ES-I3 (cell line): Measurements from ENCODE around the gene HHAT.
"Not testable (repeated sequence)": the region's sequence is repeated elsewhere in the genome, so short reads cannot be mapped to it uniquely, and the experiment has no call there.

Source experiments
- H3K36me3 ChIP-seq: 2 replicates; pipeline ENCODE4 v1.6.1; 2013; ENCODE audit warnings: mild to moderate bottlenecking, low read length, control low read depth, moderate library complexity; ENCODE audit not compliant: insufficient read depth
- H3K4me1 ChIP-seq: 2 replicates; pipeline ENCODE4 v1.6.1; 2013; ENCODE audit warnings: mild to moderate bottlenecking, control low read depth, low read length; ENCODE audit not compliant: insufficient read depth
- H3K9ac ChIP-seq: 2 replicates; pipeline ENCODE4 v1.6.1; 2013; ENCODE audit warnings: low read depth, mild to moderate bottlenecking, low read length, moderate library complexity
- H3K9me3 ChIP-seq: 2 replicates; pipeline ENCODE4 v1.6.1; 2013; ENCODE audit warnings: mild to moderate bottlenecking, low read length, moderate library complexity; ENCODE audit not compliant: control insufficient read depth, insufficient read depth

Gene HHAT

DNA sequence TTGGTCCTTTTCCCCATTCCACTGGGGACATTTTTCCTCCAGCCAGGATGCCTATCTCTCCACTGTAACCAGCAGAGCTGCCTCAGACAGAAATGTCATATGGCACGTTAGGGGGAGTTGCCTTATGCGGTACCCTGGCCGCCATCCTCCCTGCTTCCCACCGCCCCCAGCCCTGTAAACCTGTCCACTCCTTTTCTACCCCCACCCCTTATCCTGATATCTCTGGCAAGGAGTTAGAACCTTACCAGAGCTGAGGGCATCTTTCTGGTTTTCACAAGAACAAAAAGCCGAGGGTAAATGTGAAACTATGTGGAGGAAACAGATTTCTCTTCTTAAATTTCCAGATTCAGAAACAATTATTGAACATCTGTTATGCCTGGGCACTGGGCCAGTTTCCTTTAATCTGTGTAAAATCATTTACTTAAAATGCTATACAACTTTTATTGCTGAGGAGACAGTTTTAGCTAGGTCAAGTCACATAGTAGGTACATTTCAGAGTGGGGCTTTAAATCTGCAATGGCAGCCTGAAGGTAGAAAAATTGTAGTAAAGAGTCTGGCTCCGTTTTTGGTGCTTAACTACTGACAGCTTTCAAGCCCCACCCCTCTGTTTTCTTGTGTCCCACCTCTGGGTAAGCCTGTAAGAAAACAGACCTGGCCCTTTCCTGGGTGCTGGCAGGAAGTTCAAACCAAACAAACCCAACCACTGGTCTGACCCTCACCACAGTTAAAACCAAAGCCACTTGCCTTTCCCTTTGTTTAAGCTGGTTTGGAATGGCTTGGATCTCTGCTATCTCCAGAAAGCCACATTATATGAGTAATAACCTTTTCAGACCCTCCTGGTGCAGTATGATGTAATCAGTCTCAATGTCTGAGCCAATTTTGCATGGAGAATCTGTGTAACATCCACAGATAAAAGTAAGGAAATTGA is 319.0 kb downstream of the HHAT start:
- Histone ChIP-seq H3K9me3 (no peaks in the 10 kb centered on the region), H3K36me3 (no peaks in the 10 kb centered on the region), H3K9ac (no peak overlapping the region), H3K4me1 (no peaks in the 10 kb centered on the region)

DNA sequence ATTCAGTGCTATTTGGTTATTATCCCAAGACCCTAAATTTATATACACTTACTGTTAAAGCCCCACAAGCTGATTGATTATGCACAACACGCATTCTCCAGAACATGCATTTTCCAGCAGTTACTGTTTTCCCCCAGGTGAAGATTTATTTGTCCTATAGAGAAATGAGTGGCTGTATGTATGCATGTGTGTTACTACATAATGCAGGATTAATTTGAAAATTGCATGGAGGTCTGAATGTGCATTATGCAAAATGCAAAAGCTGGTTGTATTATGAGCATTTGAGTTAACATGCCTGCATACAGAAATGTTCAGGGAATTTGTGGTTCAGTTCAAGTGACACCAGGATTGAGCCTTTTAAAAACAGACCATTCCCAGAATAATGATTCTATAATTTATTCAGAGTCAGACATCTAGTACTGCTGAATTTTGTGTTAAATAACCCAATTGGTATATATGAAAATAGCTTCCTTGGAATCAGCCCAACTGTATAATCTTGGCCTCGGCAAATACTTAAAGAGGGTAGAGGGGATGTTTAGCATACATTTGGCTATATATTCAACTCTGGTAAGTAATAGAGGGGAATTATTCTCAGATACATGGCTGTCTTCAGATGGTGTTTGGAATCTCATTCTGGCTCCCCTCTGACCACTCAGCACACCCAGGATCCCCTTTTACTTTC is 320.0 kb downstream of the HHAT start:
- Histone ChIP-seq H3K9ac (no peak overlapping the region), H3K9me3 (no peaks in the 10 kb centered on the region), H3K36me3 (no peaks in the 10 kb centered on the region)

DNA sequence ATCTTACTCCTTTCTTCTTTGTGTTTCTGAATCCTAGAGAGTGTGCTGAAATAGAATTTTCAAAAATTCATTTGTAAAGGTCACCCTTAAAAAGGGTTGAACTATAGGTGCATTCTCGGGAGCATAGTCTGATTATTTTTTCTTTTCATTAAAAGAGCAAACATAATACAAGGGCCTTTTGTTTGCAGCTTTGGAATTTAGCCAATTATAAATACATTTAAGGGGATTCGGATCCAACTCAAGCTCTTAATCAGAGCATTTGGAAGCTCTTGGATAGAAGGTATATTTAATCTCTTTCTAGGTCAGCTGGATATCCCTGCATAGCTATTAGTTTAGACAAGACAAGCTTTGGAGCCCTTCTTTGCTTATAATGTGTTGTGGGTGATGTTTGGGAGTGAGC is 321.7 kb downstream of the HHAT start:
- H3K4me1 ChIP-seq: no peaks in the 10 kb centered on the region
- no peak overlapping the region for H3K9ac ChIP-seq
- H3K36me3 ChIP-seq: no peaks in the 10 kb centered on the region
- H3K9me3 ChIP-seq: no peaks in the 10 kb centered on the region

More for the DNA sequence above, 320.0 kb downstream of the HHAT start:
- H3K4me1 ChIP-seq: no peaks in the 10 kb centered on the region

DNA sequence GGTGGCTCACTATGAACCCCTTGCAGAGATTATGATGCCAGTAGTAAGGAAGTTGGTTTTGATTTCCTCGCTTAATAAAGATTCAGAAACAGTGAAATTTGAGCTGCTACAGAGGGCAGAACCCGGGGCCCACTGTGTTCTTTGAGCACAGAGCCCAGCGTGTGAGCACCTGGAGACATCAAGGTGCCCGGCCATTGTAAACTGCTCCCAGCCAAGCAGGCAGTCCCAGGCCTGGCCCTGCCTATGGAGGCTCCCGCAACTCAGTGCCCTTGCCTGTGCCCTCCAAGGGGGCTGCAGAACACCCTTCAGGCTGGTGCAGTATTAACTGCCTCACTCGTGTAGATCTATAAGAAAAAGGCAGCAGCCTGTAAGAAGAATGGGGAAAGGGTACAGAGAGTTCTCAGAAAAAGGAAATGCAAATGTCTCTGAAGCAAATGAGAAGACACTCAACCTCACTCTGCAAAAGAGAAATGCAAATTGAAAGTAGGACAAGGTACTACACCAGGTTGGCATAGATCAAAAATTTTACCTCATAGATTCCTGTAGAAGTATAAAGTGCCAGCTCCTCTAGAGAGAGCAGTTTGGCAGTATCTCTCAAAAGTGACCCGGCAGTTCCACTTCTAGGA is 323.7 kb downstream of the HHAT start:
- Histone ChIP-seq H3K9me3 (no peaks in the 10 kb centered on the region), H3K9ac (no peak overlapping the region), H3K36me3 (no peaks in the 10 kb centered on the region), H3K4me1 (no peaks in the 10 kb centered on the region)

DNA sequence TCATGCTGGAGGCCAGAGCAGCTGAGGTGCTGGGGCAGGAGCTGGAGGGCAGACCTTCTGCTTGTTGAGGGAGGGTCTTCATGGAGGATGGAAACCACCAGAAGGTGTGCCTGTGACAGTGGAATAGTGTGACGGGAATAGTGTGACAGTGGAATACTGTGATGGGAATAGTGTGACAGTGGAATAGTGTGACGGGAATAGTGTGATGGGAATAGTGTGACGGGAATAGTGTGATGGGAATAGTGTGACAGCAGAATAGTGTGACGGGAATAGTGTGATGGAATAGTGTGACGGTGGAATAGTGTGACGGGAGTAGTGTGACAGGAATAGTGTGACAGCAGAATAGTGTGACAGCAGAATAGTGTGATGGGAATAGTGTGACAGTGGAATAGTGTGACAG is 325.1 kb downstream of the HHAT start:
- Histone ChIP-seq H3K36me3 (no peaks in the 10 kb centered on the region), H3K9me3 (no peaks in the 10 kb centered on the region), H3K9ac (no peak overlapping the region), H3K4me1 (no peaks in the 10 kb centered on the region)

DNA sequence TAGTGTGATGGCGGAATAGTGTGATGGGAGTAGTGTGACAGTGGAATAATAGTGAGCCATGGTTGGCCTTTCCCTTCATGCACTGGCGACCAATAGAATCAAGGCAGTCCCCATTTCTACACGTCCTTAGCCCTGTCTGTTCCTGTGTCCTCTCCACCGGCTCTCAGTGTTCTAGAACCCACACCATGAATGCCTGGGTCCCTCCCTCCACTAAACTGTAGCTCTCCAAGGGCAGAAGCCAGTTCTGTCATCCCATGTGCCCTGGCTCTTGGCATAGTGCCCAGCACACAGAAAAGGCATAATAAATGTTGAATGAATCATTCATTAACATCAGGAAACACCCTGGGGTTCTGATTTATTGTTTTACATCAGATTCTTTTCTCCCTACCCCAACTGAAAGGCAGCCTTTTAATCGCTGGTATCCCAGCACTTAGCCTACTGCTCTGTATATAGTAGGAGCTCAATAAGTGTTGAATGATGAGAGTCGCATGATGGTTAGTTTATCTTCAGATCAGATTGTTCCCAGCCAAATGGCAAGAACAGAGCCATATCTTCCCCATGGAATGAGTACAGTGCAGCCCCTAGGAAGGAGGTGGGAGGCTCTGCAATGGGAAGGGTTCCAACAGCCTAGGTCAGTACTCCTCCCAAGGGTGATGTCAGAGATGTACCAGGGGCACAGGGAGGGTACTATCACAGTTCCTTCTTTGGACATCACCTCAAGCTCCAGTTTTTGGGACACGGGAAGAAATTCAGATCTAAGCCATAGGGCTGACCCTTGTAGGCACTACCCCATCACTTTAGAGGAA is 325.7 kb downstream of the HHAT start:
- Histone ChIP-seq H3K9me3 (no peaks in the 10 kb centered on the region), H3K9ac (no peak overlapping the region), H3K4me1 (no peaks in the 10 kb centered on the region), H3K36me3 (no peaks in the 10 kb centered on the region)

DNA sequence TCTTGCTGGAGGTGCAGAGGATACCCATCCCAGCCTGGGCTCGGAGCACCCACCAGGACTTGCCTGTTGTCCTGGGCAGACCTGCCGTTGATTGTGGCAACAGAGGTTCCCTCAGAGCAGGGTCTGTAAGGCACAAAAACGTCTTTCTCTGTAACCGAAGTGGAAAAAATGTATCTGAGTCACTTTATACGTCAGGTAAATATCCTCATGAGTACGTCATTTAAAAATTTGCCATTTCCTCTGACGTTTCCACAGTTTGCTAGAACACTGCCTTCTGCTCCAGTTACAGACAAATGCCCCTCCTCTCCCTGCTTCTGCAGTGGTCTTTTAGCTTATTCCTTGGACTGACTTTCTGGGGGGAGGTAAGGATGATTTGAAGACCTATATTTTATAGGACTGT is 326.8 kb downstream of the HHAT start:
- H3K9ac ChIP-seq: no peak overlapping the region
- H3K9me3 ChIP-seq: no peaks in the 10 kb centered on the region
- no peaks in the 10 kb centered on the region for H3K4me1 ChIP-seq
- no peaks in the 10 kb centered on the region for H3K36me3 ChIP-seq

DNA sequence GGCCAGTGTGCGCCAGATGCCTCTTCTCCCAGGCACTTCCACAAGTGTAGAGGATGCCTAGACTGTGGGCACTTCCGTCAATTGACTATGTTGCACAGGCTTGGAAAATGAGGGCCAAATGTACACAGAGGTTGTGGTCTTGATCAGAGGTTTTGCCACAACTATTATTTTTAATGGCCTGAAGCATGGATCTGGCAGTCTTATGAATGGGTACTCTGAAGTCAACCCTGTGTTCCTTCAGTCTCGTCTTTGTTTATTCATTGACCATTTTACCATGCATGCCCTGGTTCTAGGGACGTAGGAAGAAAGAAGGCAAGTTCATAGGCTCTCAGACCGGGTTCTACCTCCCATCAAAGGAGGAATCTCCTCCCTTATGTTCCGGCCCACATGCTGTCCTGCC is 329.1 kb downstream of the HHAT start:
- H3K9me3 ChIP-seq: no peaks in the 10 kb centered on the region
- H3K36me3 ChIP-seq: no peaks in the 10 kb centered on the region
- no peaks in the 10 kb centered on the region for H3K4me1 ChIP-seq
- no peak overlapping the region for H3K9ac ChIP-seq

DNA sequence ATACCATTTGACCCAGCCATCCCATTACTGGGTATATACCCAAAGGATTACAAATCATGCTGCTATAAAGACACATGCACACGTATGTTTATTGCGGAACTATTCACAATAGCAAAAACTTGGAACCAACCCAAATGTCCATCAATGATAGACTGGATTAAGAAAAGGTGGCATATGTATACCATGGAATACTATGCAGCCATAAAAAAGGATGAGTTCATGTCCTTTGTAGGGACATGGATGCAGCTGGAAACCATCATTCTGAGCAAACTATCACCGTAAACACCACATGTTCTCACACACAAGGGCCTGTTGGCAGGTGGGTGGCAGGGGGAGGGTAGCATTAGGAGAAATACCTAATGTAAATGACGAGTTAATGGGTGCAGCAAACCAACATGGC is 332.8 kb downstream of the HHAT start:
- not testable (repeated sequence) for H3K9me3 ChIP-seq, H3K36me3 ChIP-seq, H3K4me1 ChIP-seq, H3K9ac ChIP-seq

DNA sequence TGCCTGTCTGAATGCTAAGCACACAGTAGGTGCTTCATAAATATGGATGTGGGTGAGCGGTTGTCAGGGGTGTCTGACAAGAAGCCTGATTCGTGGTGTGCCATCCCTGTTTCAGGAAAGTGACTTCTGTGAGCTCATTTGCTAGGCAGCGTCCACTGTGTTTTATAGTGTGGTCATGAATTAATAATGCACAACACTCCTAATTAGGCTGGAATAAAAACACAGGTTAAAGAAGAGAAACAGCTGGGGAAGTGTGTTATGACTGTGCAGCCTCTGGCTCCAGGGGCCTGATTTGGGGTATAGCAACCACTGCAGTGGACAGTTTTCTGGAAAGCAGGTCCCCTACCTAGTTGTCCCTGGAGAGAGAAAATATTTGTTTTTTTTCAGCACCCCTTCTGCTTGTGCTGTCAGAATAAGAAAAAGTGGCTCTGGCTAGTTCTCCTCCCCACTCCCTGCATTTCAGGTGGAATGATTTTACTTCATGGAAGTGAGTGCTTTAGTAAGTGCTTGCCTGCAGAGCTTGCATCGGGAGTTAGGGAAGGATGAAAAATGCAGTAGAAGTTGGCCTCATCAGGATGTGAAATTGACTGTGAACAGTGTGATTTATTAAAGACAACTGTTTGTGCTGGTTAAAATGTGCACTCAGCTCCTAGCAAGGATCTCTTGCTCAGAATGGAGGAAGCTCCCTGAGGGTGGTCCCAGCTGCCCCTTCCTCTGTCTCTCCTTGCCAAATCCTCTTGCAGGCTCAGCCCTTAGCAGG is 333.8 kb downstream of the HHAT start:
- H3K36me3 ChIP-seq: no peaks in the 10 kb centered on the region
- no peaks in the 10 kb centered on the region for H3K9me3 ChIP-seq
- H3K4me1 ChIP-seq: no peaks in the 10 kb centered on the region
- H3K9ac ChIP-seq: no peak overlapping the region

DNA sequence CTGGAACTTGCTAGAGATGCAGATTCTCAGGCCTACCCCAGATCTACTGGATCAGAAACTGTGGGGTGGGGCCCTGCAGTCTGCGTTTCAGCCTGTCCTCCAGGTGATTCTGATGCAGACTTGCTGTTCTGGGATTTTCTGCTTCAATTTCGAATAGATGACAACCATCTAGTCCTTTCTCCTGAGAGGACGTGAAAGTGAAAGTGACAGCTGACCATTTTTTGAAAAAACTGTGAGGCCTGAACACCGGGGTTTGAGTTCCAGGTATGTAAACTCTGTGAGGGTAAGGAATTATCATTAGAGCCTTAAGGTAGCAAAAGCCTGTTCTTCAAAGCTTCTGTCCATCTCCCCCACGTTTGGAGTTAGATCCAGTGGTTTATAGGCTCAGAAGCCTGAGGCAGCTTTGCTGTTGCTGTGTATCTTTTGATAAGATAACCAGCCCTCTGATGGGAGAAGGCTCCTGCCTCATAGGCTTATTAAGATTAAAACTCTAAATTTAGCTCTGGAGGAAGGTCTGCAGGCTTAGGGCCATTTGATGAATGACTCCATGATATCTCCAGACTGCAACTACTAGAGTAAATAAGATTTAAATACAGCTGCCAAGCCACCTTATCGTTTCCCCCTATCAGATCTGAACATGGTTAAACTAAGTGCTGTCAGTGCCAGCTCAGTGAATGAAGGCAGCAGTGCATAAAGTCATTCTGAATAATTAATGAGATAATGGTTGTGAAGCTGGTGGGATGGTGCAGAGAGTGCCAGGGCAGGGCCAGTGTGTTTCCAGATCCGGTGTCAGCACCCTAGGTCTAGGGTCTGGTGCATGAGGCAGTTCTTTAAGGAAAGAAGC is 335.2 kb downstream of the HHAT start:
- H3K4me1 ChIP-seq: no peaks in the 10 kb centered on the region
- H3K9ac ChIP-seq: no peak overlapping the region
- H3K36me3 ChIP-seq: no peaks in the 10 kb centered on the region
- H3K9me3 ChIP-seq: no peaks in the 10 kb centered on the region

DNA sequence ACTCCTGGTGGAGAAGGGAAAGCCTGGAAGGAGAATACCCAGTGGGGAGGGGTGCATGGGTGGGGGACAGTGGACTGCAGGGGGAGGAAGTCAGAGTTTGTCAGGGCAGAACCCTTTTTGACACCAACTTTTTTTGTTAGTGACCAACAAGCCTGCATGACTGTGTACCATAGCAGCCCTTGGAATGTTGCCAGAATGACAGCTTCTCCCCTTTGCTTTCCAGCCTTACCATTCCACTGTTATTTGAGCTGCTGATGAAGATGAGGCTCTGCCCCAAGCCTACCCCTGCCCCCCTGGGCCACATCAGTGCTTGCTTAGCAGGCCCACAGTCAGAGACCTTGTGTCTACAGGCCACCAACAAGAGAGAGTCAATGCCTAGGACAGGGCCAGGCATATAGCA is 341.2 kb downstream of the HHAT start:
- Histone ChIP-seq H3K9ac (no peak overlapping the region), H3K4me1 (no peaks in the 10 kb centered on the region), H3K36me3 (no peaks in the 10 kb centered on the region), H3K9me3 (no peaks in the 10 kb centered on the region)

DNA sequence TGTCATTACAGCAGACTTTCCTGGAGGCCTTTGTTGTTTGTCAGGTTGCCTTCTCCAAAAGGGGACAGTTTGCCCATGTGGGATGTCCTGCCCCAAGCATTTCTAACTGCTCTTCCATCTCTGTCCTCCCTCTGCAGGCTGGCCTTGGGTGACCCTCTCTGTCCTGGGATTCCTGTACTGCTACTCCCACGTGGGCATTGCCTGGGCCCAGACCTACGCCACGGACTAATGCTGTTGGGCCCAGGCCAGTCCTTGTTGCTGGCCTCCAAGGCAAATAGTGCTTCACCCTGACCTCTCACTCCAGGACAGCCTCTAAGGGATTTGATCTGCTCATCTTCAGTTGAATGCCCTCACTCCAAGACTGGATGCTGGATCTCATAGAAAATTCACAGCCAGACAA is 345.4 kb downstream of the HHAT start:
- Histone ChIP-seq H3K36me3 (no peaks in the 10 kb centered on the region), H3K9me3 (no peaks in the 10 kb centered on the region), H3K4me1 (no peaks in the 10 kb centered on the region), H3K9ac (no peak overlapping the region)
